ENCODE data around the gene KRTAP4-5.
"Not testable (repeated sequence)": the region's sequence is repeated elsewhere in the genome, so short reads cannot be mapped to it uniquely, and the experiment has no call there.

KRTAP4-5 gene

DNA sequence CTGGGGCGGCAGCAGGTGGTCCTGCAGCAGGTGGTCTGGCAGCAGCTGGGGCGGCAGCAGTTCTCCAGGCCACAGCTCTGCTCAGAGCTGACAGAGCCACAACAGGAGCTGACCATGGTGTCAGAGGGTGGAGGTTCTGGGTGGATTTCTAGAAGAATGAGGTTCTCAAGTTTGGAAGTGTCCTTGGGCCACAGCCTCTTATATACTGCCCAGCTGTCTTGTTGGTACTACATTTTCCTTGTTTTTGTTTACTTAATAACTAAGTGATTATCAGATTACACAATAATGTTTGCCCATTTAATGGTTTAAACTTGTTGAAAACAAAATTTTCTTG, at the start of gene KRTAP4-5:
TSS of gene KRTAP4-5 (minus strand) at position 174 of the 334 bp plus-strand sequence. CDS start at position 116, 58 bp downstream.
- H3K4me3 ChIP-seq (replicated peaks in 1 of 2; ENCODE audit: low read depth in 2 of 2, low read length in 2 of 2), result no peak within 1 kb of the TSS
- DNase-seq (ENCODE audit: low read depth in 2 of 2), result no peak
- TF ChIP-seq, protein P1, sequence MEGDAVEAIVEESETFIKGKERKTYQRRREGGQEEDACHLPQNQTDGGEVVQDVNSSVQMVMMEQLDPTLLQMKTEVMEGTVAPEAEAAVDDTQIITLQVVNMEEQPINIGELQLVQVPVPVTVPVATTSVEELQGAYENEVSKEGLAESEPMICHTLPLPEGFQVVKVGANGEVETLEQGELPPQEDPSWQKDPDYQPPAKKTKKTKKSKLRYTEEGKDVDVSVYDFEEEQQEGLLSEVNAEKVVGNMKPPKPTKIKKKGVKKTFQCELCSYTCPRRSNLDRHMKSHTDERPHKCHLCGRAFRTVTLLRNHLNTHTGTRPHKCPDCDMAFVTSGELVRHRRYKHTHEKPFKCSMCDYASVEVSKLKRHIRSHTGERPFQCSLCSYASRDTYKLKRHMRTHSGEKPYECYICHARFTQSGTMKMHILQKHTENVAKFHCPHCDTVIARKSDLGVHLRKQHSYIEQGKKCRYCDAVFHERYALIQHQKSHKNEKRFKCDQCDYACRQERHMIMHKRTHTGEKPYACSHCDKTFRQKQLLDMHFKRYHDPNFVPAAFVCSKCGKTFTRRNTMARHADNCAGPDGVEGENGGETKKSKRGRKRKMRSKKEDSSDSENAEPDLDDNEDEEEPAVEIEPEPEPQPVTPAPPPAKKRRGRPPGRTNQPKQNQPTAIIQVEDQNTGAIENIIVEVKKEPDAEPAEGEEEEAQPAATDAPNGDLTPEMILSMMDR (IDR thresholded peaks at IDR 0.05; ENCODE audit: low read depth, low read length), result no peak

DNA sequence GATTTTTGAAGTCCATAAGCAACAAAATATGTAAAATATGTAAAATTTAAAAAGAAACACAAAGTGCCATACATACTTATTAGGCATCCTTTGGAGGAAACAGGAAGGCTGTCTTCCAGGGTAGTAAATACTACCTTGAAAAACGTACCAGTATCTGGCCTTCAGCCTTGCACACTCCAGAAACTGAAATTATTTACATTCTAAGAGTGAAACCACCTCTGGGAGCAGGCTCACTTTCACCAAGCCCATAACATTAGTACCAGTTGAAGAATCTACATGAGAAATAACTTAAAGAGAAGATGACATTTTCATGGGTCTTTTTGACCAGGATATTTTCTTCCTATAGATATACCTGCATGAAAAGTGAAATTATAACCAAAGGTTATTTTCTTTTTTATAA, 46.4 kb upstream of the KRTAP4-5 start:
- no peak overlapping the region for H3K4me3 ChIP-seq (replicated peaks in 1 of 2; ENCODE audit: low read depth in 2 of 2, low read length in 2 of 2)
- no peak for DNase-seq (ENCODE audit: low read depth in 2 of 2)
- TF ChIP-seq, protein P1 (IDR thresholded peaks at IDR 0.05; ENCODE audit: low read depth, low read length), result no peak

DNA sequence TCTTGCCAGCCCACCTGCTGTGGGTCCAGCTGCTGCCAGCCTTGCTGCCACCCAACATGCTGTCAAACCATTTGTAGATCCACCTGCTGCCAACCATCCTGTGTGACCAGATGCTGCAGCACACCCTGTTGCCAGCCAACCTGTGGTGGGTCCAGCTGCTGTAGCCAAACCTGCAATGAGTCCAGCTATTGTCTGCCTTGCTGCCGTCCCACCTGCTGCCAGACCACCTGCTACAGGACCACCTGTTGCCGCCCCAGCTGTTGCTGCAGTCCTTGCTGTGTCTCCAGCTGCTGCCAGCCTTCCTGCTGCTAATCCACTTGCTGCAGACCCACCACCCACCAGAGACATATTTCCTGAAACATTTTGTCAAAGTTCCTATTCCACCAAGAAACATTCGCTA, 40.7 kb upstream of the KRTAP4-5 start:
- no peak overlapping the region for H3K4me3 ChIP-seq (replicated peaks in 1 of 2; ENCODE audit: low read depth in 2 of 2, low read length in 2 of 2)
- TF ChIP-seq, protein P1 (IDR thresholded peaks at IDR 0.05; ENCODE audit: low read depth, low read length), result no peak
- DNase-seq (ENCODE audit: low read depth in 2 of 2), result no peak

DNA sequence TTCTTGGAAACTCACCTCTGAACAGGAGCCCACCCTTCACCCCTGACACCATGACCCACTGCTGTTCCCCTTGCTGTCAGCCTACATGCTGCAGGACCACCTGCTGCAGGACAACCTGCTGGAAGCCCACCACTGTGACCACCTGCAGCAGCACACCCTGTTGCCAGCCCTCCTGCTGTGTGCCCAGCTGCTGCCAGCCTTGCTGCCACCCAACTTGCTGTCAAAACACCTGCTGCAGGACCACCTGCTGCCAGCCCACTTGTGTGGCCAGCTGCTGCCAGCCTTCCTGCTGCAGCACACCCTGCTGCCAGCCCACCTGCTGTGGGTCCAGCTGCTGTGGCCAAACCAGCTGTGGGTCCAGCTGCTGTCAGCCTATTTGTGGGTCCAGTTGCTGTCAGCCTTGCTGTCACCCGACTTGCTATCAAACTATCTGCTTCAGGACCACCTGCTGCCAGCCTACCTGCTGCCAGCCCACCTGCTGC, 40.3 kb upstream of the KRTAP4-5 start, which contains the start of gene KRTAP9-1:
TSS of gene KRTAP9-1 (plus strand) at position 51 of the 482 bp plus-strand sequence. CDS start at position 51, 0 bp downstream.
- DNase-seq (ENCODE audit: low read depth in 2 of 2); H3K4me3 ChIP-seq (replicated peaks in 1 of 2; ENCODE audit: low read depth in 2 of 2, low read length in 2 of 2): not testable (repeated sequence)

DNA sequence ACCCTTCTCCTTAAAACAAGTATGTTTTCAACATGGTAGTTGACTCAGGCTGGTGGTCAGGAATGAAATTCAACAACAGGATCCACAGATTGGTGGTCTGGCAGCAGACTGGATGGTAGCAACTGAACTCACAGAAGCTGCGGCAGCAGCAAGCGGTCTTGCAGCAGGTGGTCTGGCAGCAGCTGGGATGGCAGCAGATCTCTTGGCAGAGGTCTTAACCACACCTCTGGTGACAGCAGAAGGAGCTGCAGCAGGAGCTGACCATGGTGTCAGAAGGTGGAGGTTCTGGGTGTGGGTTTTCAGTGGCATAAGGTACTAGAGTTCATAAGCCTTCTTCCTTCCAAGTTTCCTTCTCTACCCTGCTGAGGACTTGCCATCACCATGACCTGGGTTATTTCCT, 37.2 kb upstream of the KRTAP4-5 start:
- TF ChIP-seq, protein P1 (IDR thresholded peaks at IDR 0.05; ENCODE audit: low read depth, low read length), result no peak
- DNase-seq (ENCODE audit: low read depth in 2 of 2), result no peak
- no peak overlapping the region for H3K4me3 ChIP-seq (replicated peaks in 1 of 2; ENCODE audit: low read depth in 2 of 2, low read length in 2 of 2)

DNA sequence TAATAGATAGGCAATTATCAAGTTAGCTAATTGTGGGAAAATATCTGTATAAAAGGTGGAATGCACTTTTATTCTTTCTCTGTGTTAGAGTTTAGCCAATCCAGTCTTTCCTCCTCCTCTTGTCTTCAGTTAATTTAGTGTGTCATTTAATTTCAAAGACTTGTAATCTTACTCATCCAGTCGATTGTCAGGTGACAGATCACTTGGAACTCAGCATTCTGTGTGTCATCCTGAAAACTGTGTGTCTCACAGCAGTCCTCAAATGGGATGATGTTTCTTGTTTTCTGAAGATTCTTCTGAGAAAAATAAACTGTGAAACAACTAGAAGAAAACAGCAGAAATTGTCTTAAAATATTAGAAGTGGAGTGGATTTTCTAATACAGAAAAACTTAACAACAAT, 35.4 kb upstream of the KRTAP4-5 start:
- no peak overlapping the region for H3K4me3 ChIP-seq (replicated peaks in 1 of 2; ENCODE audit: low read depth in 2 of 2, low read length in 2 of 2)
- DNase-seq (ENCODE audit: low read depth in 2 of 2), result no peak
- TF ChIP-seq, protein P1 (IDR thresholded peaks at IDR 0.05; ENCODE audit: low read depth, low read length), result no peak

DNA sequence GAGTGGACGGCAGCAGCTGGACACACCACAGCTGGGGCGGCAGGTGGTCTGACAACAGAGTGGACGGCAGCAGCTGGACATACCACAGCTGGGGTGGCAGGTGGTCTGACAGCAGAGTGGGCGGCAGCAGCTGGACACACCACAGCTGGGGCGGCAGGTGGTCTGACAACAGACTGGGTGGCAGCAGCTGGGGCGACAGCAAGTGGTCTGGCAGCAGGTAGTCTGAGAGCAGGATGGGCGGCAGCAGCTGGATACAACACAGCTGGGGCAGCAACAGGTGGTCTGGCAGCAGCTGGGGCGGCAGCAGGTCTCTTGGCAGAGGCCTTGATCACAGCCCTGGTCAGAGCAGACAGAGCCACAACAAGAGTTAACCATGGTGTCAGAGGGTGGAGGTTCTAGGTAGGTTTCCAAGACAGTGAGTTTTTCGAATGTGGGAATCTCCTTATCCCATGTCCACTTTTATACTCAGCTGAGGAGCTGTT, 34.9 kb upstream of the KRTAP4-5 start, which contains the start of gene KRTAP4-1:
TSS of gene KRTAP4-1 (minus strand) at position 432 of the 482 bp plus-strand sequence. CDS start at position 375, 57 bp downstream.
- DNase-seq (ENCODE audit: low read depth in 2 of 2), result no peak
- TF ChIP-seq, protein P1 (IDR thresholded peaks at IDR 0.05; ENCODE audit: low read depth, low read length), result no peak
- no peak within 1 kb of the TSS for H3K4me3 ChIP-seq (replicated peaks in 1 of 2; ENCODE audit: low read depth in 2 of 2, low read length in 2 of 2)
